Measurements from ENCODE around the gene RERE. TPM values are rescaled to one million over a fixed set of nuclear protein-coding genes. Genes with fewer than 3 reads are reported as not detected.

Gene RERE
- total and polyA plus RNA-seq, 2 donors: 69.0 to 168 TPM

DNA sequence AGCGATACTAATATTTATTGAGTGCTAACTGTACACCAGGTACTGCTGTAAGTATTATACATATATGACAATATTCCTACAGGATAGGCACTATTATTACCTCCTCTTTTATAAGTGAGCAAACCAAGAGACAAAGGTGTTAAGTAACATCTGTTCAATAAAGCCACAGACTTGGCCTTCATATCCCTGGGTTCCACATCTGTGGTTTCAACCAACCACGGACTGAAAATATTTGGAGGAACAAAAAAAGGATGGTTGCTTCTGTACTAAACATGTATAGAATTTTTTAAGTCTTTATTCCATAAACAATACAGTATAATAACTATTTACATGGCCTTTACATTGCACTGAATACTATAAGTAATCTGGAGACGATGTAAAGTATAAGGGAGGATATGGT lies 95.1 kb downstream of the RERE start:
- DNase-seq (ENCODE audit: extremely low spot score): no peak
- Histone ChIP-seq H3K27ac (ENCODE audit: low read depth) (no peak overlapping the region), H3K4me1 (ENCODE audit: insufficient read depth) (no peaks in the 10 kb centered on the region), H3K36me3 (ENCODE audit: insufficient read depth) (no peaks in the 10 kb centered on the region), H3K4me3 (ENCODE audit: low read depth, low read length) (no peak overlapping the region)
- 92% methylated on average over 3 of the region's 3 CpGs for WGBS

- 78% methylated on average over 4 of the region's 4 CpGs for WGBS
- H3K36me3 ChIP-seq (ENCODE audit: insufficient read depth): no peaks in the 10 kb centered on the region
- DNase-seq (ENCODE audit: extremely low spot score): no peak
- H3K4me1 ChIP-seq (ENCODE audit: insufficient read depth): no peaks in the 10 kb centered on the region
- H3K27ac ChIP-seq (ENCODE audit: low read depth): no peak overlapping the region
- H3K4me3 ChIP-seq (ENCODE audit: low read depth, low read length): no peak overlapping the region
Observed at GRCh38 chr1:8721679-8722324, 95.6 kb downstream of the RERE start.

DNA sequence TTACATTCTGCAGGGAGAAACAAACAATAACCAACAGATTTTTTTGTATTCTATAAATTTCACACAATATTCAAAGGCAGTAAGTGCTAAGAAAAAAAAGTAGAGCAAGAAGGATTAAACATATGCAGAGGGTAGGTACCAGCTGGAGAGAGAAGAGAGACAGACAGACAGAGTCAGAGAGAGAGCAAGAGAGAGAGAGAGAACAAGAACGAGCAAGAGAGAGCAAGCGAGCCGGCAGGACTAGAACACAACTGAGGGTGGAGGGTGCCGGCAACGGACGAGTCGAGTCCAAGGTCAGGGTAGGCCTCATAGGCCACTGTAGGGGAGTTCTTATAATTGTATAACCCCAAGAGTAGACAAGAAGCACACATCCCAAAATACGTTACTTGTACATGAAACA lies 97.1 kb downstream of the RERE start:
- Histone ChIP-seq H3K36me3 (ENCODE audit: insufficient read depth) (no peaks in the 10 kb centered on the region), H3K4me3 (ENCODE audit: low read depth, low read length) (no peak overlapping the region), H3K4me1 (ENCODE audit: insufficient read depth) (no peaks in the 10 kb centered on the region), H3K27ac (ENCODE audit: low read depth) (no peak overlapping the region)
- WGBS: 97% methylated on average over 8 of the region's 8 CpGs
- DNase-seq (ENCODE audit: extremely low spot score): no peak

DNA sequence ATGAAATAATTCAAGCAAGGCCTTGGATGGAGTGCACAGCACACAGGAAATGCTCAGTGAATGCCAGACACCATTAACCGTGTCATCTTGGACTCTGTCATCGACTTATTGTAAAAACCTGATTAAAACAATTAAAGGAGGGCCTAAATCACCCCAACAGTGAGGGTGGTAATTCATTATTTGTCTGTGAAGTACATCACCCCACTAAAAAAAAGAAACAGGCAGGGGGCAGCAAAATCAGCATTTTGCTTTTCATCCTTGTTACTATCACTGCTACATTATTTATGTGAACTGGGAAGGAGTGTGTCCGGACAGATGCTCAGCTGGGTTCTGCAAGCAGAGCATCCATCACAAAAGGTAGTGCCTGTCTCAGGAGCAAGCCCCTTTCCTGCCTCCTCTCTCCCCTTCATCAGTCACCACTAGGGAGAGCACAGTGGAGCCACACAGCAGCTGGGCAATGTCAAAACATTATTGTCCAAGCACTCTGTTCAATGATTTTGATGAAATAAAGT lies 98.5 kb downstream of the RERE start:
- H3K4me3 ChIP-seq (ENCODE audit: low read depth, low read length): no peak overlapping the region
- H3K36me3 ChIP-seq (ENCODE audit: insufficient read depth): no peaks in the 10 kb centered on the region
- no peaks in the 10 kb centered on the region for H3K4me1 ChIP-seq (ENCODE audit: insufficient read depth)
- WGBS: 48% methylated on average over 3 of the region's 3 CpGs
- no peak for DNase-seq (ENCODE audit: extremely low spot score)
- no peak overlapping the region for H3K27ac ChIP-seq (ENCODE audit: low read depth)

DNA sequence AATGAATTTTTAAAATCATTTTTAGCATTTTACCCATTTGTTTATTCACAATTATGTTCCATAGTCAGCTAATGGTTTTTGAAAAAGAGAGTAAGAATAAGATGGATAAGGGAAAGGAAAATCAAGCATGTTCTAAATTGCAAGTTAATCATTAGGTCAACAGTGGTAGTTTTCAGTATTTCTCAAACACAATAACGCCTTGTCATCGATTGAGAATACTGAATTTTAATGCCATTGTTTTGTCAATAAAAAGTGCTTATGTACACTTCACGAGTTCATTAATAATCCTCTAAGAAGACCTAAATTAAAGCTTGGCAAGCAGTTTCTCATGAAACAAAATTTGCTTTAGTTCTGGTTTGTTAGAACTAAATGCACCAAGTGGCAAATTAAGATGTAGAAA lies 100.3 kb downstream of the RERE start:
- no peak for DNase-seq (ENCODE audit: extremely low spot score)
- Histone ChIP-seq H3K27ac (ENCODE audit: low read depth) (no peak overlapping the region), H3K4me1 (ENCODE audit: insufficient read depth) (no peaks in the 10 kb centered on the region), H3K36me3 (ENCODE audit: insufficient read depth) (no peaks in the 10 kb centered on the region), H3K4me3 (ENCODE audit: low read depth, low read length) (no peak overlapping the region)
- WGBS: 83% methylated on average over 3 of the region's 3 CpGs

DNA sequence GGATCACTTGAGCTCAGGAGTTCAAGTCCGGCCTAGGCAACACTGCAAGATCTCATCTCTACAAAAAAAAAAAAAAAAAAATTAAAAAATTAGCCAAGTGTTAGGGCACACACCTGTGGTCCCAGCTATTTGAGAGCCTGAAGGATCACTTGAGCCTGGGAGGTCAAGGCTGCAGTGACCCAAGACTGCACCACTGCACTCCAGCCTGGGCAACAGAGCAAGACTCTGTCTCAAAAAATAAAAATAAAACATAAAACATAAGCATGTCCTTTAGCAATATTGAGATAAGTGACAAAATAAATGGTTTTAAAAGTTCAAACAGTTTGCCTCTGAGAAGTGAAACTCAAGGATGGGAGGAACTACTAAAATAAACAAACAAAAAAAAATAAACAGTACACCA lies 101.2 kb downstream of the RERE start:
- Histone ChIP-seq H3K4me3 (ENCODE audit: low read depth, low read length) (no peak overlapping the region), H3K27ac (ENCODE audit: low read depth) (no peak overlapping the region), H3K36me3 (ENCODE audit: insufficient read depth) (no peaks in the 10 kb centered on the region), H3K4me1 (ENCODE audit: insufficient read depth) (no peaks in the 10 kb centered on the region)
- DNase-seq (ENCODE audit: extremely low spot score): no peak
- WGBS: 100% methylated on average over 1 of the region's 1 CpG

DNA sequence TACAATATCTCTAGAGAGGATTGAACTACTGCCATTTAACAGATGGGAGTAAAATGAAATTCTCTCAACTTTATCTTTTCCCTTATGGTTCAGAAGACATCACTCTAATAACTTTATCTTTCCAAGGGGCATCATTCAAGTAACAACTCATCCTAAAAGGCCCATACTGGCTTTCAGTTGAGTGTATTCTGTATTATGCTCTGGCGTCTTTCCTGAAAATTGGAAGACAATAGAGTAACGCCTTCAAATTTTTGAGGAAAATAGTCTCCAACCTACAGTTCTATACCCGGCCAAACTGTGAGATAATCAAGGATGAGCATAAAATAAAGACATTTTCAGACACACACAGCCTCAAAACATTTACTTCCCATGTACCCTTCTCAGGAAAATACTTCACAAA lies 103.3 kb downstream of the RERE start:
- no peak for DNase-seq (ENCODE audit: extremely low spot score)
- Histone ChIP-seq H3K4me3 (ENCODE audit: low read depth, low read length) (no peak overlapping the region), H3K27ac (ENCODE audit: low read depth) (no peak overlapping the region), H3K36me3 (ENCODE audit: insufficient read depth) (no peaks in the 10 kb centered on the region), H3K4me1 (ENCODE audit: insufficient read depth) (no peaks in the 10 kb centered on the region)
- WGBS: 88% methylated on average over 3 of the region's 3 CpGs

DNA sequence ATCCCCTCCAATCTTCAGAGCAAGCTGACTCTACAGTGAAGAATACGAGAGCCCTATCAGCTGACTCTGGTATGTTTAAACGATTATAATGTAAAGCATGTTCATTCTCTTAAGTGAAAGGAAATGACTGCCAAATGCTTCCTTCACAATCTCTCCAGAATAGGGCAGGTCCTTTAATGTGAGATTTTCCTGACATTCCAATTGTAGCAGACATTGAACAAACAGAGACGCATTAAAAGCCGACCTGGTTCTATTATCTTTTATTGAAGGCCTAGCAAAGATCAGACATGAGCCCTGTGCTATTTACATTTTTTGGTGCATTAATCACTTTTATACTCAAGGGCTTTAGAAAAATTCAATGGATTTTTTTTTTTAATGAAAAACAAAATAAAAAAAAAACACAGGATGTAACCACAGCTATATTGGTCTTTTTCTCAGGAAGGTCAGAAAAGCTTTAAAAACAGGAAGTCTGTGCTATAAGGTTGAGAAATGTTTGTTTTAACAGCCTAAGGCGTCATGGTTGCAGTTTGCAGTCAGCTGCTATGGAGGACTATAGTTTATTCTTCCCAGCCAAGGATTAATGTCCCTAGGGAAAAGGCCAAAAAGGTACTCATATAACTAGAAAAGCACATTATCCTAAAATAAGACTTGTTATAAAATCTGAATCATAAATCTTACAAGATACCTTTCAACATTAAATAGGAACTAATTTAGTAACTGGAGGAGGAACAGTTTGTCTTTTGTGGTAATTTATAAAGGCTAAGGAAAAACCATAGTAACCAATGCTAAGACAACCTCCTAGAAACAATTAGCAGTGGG lies 104.8 kb downstream of the RERE start:
- H3K4me3 ChIP-seq (ENCODE audit: low read depth, low read length): no peak overlapping the region
- DNase-seq (ENCODE audit: extremely low spot score): no peak
- H3K4me1 ChIP-seq (ENCODE audit: insufficient read depth): no peaks in the 10 kb centered on the region
- no peaks in the 10 kb centered on the region for H3K36me3 ChIP-seq (ENCODE audit: insufficient read depth)
- 6% methylated on average over 5 of the region's 5 CpGs for WGBS
- peak overlapping the region; percentile 16 for H3K27ac ChIP-seq (ENCODE audit: low read depth)

- H3K4me1 ChIP-seq (ENCODE audit: insufficient read depth): no peaks in the 10 kb centered on the region
- no peak for DNase-seq (ENCODE audit: extremely low spot score)
- no peak overlapping the region for H3K4me3 ChIP-seq (ENCODE audit: low read depth, low read length)
- WGBS: 32% methylated on average over 4 of the region's 4 CpGs
- no peaks in the 10 kb centered on the region for H3K36me3 ChIP-seq (ENCODE audit: insufficient read depth)
- H3K27ac ChIP-seq (ENCODE audit: low read depth): no peak overlapping the region
Observed at GRCh38 chr1:8711873-8712412, 105.5 kb downstream of the RERE start.

DNA sequence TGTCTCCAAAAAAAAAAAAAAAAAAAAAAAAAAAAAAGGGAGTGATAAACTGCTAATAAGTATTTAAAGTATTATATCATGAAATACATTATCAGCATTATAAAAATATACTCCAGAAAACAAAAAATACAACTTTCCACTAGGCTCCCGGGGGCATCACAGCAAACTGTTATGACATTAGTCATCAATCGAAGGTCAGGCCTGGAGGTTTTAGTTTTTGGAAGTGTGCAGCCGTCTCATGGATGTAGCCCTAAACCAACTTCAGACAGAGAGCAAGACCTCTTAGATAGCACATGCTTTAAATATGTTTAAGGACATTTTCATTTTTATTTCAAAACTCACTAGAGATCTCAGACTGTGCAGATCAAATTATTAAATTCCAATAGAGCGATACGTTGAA lies 106.3 kb downstream of the RERE start:
- Histone ChIP-seq H3K27ac (ENCODE audit: low read depth) (no peak overlapping the region), H3K4me3 (ENCODE audit: low read depth, low read length) (no peak overlapping the region), H3K36me3 (ENCODE audit: insufficient read depth) (no peaks in the 10 kb centered on the region), H3K4me1 (ENCODE audit: insufficient read depth) (no peaks in the 10 kb centered on the region)
- DNase-seq (ENCODE audit: extremely low spot score): no peak
- WGBS: 68% methylated on average over 5 of the region's 5 CpGs

DNA sequence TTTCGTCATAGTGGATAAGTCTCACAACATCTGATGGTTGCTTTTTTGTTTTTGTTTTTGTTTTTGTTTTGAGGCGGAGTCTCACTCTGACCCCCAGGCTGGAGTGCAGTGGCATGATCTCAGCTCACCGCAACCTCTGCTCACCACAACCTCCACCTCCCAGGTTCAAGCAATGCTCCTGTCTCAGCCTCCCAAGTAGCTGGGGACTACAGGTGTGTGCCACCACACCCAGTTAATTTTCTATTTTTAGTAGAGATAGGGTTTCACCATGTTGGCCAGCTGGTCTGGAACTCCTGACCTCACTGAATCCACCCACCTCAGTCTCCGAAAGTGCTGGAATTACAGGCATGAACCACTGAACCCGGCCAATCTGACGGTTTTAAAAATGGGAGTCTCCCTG lies 109.2 kb downstream of the RERE start:
- Histone ChIP-seq H3K36me3 (ENCODE audit: insufficient read depth) (no peaks in the 10 kb centered on the region), H3K27ac (ENCODE audit: low read depth) (no peak overlapping the region), H3K4me3 (ENCODE audit: low read depth, low read length) (no peak overlapping the region), H3K4me1 (ENCODE audit: insufficient read depth) (peaks cover 2% of the 10 kb centered on the region)
- WGBS: 95% methylated on average over 6 of the region's 6 CpGs
- no peak for DNase-seq (ENCODE audit: extremely low spot score)

GRCh38 chr1:8706995-8707396 lies 110.4 kb downstream of the RERE start:
- Histone ChIP-seq H3K4me3 (ENCODE audit: low read depth, low read length) (no peak overlapping the region), H3K36me3 (ENCODE audit: insufficient read depth) (no peaks in the 10 kb centered on the region), H3K4me1 (ENCODE audit: insufficient read depth) (peaks cover 2% of the 10 kb centered on the region), H3K27ac (ENCODE audit: low read depth) (no peak overlapping the region)
- DNase-seq (ENCODE audit: extremely low spot score): no peak
- WGBS: 19% methylated on average over 3 of the region's 3 CpGs

DNA sequence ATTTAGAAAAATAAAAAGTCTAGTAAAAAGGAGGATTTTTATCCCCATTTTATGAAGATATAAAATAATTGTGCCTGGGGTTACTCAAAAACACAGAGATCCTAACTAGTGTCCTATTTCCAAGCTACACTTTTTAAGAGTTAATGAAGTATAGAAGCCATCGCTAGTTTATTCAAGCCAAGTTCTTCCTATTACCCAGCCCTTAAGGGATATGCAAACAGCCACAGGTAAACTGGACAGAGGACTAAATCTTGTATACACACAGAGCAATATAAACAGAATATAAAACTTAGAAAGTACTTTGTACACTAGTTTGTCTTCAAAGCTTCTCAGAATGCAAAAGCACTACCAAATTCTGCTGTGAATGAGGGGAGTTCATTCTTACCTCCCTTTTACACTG lies 111.1 kb downstream of the RERE start:
- H3K27ac ChIP-seq (ENCODE audit: low read depth): no peak overlapping the region
- H3K4me1 ChIP-seq (ENCODE audit: insufficient read depth): peaks cover 2% of the 10 kb centered on the region
- WGBS: 81% methylated on average over 1 of the region's 1 CpG
- DNase-seq (ENCODE audit: extremely low spot score): no peak
- H3K4me3 ChIP-seq (ENCODE audit: low read depth, low read length): no peak overlapping the region
- H3K36me3 ChIP-seq (ENCODE audit: insufficient read depth): no peaks in the 10 kb centered on the region

- no peak overlapping the region for H3K27ac ChIP-seq (ENCODE audit: low read depth)
- H3K4me1 ChIP-seq (ENCODE audit: insufficient read depth): peaks cover 3% of the 10 kb centered on the region
- H3K4me3 ChIP-seq (ENCODE audit: low read depth, low read length): no peak overlapping the region
- no peak for DNase-seq (ENCODE audit: extremely low spot score)
- WGBS: 67% methylated on average over 2 of the region's 2 CpGs
- no peaks in the 10 kb centered on the region for H3K36me3 ChIP-seq (ENCODE audit: insufficient read depth)
Observed at GRCh38 chr1:8704866-8705506, 112.5 kb downstream of the RERE start.
